GM19463 (cell line): ENCODE measurements around the gene HIBADH.
"Not testable (repeated sequence)": the region's sequence is repeated elsewhere in the genome, so short reads cannot be mapped to it uniquely, and the experiment has no call there.

ENCODE experiments used
- ATAC-seq: cut with Tn5 transposase; IDR thresholded peaks from one replicate; pipeline ENCODE4 v1.9.1; 2021; ENCODE audit warnings: mild to moderate bottlenecking, moderate library complexity; ENCODE audit not compliant: unreplicated experiment

Gene HIBADH

DNA sequence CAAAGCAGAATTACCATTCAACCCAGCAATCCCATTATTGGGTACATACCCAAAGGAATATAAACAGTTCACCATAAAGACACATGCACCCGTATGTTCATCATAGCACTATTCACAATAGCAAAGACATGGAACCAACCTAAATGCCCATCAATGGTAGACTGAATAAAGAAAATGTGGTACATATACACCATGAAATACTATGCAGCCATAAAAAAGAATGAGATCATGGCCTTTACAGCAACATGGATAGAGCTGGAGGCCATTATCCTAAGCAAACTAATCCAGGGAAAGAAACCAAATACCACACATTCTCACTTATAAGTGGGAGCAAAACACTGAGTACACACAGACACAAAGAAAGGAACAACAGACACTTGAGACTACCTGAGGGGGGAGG, 23.6 kb downstream of the HIBADH start:
- not testable (repeated sequence) for ATAC-seq

DNA sequence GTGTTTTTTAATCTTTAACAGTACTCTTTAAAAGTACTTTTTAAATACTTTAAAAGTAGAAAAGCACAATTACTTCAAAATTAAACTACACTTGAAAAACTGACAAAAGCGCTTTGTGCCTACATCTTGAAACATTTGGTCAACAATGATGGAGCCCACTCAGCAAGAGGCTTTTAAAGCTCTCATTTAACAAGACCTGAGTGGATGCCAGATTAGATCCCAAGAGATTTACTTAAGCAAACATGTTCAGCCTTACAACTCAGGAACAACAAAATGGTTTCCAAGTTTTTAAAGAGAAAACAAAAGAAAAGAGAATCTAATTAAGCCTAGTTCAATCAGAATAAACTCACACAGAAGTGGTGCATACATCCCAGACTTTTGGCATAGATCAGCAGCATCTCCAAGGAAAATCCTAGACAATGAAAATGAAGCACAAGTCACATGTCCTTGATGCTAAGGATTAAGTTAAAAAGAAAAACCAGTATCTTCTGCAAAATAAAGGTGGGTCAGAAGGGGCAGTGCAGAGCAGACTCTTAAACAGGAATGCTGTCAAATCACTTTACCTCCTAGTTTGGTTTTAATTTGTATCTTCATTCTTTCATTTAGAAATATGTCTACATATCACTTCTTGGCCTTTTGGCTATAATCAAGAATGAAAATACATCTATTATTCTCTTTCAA, 26.2 kb downstream of the HIBADH start:
- no peak for ATAC-seq

DNA sequence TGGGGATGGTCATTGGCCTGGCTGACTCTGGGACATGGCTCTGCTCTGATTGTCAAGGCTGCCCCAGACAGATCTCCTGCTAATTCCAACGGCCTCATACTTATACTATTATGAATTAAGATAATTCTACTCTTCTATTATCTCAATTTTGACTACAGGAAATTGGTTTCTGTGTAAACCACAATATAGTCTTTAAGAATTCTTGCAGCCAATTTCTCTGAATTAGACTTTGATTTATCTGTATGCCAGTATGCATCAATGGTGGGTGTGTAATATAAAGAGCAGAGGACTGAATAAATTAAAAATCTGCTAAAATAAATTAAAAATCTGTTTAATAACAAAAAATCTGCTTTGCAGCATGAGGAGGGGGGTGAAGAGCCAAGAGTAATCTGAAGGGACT, 27.0 kb downstream of the HIBADH start:
- no peak for ATAC-seq

DNA sequence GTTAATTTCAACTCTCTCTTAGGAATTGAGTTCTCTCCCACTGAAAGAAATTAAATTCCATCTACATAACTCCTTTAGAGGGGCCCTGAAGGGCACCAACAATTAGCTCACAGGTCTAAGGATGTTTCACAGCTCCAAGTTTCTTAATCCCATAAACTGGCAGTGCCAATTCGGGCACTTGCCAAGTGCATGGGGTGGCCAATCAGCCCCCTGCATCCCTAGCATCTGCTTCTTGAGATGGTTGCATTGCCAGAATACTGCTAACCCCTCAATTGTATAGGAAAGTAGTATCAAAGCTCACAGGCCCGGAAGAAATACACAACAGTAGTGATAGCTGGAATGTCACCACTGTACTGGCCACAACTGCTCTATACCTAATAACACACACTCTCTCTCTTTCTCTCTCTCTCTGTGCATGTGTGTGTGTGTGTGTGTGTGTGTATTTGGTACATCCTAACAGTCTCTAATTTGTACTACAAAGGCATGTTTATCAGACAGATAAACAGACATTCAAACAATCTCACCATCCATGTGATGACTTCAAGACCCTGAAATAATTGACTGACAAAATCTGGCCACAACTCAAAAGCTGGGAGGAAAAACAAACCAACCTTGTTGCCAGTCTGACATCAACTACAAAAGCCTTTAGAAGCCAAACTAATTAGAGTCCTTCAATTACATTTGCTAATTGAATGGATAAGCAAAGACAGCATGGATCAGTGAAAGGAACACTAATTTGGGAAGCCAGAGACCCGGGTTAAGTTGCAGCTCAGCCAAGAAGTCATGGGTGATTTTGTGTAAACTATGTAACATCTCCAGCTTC, 27.8 kb downstream of the HIBADH start:
- no peak for ATAC-seq

DNA sequence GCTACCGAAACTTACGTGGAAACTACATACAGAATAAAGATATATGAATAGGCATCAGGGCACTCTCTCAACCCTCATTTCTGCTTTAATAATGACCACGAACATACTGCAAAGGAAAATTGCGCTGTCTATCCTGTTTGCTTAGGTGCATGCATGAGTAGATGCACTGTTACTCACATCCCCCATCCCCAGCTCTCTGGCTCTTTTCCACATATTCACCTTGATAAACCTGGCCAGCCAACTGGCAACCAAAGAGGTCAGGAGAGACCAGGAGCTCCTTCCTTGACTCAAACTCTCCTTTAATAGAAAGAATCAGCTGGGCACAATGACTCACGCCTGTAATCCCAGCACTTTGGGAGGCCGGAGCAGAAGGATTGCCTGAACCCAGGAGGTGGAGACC, 29.6 kb downstream of the HIBADH start:
- no peak for ATAC-seq

DNA sequence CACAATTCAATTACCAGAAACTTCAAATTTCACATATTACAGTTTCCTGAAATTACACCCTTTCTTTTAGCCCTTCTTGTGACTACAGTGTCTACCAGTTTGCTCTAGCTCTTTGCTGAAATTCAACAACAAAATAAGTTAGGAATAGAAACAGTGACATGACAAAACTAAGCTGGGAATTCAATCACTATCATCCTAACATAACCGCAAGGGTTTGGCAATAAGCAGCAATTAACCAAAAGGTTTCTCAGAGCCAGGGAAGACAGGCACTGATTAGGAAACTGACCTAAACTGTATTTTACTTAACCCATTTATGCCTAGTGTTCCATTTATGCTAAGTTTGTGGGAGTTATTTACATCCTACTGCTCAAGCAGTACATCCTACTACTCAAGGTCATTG, 31.3 kb downstream of the HIBADH start:
- ATAC-seq: no peak

DNA sequence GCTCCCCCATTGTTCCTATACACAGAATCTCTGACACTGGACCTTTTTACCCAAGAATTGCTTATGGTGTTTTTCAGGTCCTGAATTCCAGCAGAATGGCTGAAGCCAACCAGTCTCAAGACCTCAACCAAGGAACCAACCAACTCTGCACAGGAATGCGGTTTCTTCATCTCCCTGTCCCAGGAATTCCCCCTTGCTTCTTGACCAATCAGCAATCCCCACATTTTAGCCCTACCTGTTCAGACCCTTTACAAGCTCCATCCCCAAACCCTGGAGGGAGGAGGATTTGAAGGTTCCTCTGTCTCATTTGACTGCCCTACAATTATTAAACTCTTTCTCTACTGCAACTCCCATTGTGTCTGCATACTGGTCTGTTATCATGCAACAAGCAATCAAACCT, 35.5 kb downstream of the HIBADH start:
- no peak for ATAC-seq

DNA sequence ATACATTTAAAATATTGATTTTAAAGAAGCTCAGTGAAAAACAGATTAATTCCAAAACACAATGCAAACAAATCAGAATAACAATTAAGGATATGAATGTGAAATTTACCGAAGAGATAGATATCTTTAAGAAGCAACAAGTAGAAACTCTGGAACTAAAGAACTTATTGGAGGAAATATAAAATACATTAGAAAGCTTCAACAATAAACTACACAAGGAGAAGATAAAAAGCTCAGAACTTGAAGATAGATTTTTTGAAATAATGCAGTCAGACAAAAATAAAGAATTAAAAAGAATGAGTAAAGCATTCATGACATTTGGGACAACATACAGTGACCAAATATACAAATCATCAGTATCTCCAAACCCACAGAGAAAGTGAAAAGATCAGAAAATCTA, 43.2 kb downstream of the HIBADH start:
- ATAC-seq: no peak

DNA sequence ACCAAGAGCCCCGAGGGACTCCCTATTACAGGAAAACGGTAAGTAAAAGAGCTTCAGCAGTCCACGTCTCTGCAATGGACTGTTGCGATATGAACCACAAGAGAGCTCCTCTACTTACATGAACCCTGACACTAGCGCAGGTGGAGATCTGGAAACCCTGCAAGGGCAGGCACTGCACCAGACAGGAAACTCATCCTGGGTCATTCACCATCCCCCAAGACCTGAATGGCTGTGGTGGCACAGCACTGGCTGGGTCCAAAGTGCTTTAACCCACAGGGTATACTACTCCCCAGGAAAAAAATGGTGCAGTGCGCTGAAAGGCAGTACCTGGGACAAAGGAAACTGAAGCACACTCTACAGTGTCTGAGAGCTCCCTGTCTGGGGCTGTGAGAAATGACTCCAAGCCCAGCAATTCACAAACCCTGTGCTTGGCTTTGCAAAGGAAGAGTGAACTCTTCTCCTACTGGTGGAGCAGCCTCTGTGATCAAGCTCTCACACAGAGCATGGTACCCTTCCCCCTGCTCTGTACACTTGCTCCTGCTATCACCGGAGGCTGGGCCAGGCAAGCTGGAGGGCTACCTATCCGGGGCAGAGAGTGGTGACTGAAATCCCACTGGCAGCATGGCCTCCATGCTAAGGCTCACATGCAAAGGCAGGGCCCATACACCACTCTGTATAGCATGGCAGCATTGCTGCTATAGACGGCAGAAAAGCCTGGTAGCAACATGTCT, 44.9 kb downstream of the HIBADH start:
- ATAC-seq: no peak

DNA sequence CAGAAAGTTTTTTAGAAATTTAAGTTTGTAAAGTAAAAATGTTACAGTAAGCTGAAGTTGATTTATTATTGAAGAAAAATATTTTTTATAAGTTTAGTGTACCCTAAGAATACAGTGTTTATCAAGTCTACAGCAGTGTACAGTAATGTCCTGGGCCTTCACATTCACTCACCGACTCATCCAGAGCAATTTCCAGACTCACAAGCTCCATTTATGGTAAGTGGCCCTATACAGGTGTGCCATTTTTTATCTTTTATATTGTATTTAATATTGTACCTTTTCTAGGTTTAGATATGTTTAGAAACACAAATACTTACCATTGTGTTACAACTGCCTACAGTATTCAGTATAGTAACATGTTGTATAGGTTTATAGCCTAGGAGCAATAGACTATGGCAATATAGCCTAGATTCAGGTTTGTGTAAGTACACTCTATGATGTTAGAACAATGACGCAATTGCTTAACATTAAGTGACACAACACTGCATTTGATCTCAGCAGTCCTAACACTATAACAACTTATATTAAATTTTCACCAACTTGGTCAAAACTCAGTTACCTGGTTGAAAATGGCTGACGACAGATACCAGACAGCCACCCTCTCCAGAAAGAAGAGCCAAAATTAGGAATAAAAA, 45.7 kb downstream of the HIBADH start:
- no peak for ATAC-seq

DNA sequence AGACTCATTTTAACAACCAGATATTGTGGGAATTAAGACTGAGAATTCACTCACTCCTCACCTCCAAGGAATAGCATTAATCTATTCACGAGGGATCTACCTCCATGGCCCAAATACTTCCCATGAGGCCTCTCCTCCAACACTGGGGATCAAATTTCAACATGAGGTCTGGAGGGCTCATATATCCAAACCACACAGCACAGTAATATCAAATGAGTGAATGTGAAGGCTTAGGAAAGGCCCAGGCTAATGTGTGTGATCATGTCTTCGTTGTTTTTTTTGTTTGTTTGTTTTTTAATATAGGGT, 46.5 kb downstream of the HIBADH start:
- no peak for ATAC-seq

DNA sequence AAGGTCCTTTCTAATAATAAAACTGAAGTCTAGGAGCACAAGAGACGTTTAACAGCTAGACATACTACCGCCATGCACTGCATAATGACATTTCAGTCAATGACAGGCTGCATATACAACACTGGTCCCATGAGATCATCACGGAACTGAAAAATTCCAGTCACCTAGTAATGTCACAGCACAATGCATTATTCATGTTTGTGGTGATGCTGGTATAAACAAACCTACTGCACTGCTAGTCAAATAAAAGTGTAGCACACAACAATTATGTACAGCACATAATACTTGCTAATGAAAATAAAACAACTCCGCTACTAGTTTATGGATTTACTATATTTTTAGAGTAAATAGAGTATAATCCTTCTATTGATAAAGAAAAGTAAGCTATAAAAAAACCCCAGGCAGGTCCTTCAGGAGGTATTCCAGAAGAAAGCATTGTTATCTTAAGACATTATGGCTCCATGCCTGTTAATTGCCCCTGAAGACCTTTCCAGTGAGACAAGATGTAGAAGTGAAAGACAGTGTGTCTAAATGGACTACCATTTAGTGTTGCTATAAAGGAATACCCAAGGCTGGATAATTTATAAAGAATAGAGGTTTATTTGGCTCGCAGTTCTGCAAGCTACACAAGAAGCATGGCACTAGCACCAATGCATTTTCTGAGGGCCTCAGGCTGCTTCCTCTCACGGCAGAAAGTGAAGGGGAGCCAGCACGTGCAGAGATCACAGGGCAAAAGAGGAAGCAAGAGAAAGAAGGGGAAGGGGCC, 47.1 kb downstream of the HIBADH start:
- no peak for ATAC-seq

DNA sequence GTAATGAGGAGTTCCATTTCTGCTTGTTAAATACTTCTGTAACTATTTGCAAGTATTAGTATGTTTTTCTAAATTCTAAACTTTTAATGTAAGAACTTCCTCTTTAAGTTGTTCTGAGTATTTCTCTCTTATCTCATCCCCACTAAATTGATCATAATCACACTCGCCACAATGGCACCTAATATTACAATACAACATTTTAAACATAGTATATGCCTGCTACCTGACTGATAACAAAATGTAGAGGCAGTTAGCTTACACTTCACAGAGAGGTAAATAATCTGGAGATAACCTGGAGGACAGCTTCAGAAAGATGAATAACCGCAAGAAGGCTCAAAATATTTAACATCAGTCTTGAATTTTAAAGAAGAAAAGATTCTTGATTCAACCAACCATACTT, 48.6 kb downstream of the HIBADH start:
- no peak for ATAC-seq

DNA sequence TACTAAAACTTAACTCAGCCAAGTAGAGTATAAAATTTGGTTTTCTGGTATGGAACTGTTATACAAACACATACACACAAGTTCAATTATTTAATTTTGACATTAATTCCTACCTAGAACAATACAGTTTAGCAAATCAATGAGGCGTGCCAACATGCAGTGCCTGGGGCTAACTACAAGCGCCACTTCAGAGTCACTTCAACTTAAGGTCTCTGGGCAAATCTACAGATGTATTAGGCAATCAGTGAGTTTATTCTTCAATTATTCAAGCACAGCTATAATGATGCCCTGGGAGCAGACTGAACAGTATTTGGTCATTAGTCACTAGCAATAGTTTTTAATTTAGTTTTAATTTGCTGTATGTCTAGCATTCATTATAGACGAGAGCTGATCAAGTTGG, 51.6 kb downstream of the HIBADH start:
- no peak for ATAC-seq

DNA sequence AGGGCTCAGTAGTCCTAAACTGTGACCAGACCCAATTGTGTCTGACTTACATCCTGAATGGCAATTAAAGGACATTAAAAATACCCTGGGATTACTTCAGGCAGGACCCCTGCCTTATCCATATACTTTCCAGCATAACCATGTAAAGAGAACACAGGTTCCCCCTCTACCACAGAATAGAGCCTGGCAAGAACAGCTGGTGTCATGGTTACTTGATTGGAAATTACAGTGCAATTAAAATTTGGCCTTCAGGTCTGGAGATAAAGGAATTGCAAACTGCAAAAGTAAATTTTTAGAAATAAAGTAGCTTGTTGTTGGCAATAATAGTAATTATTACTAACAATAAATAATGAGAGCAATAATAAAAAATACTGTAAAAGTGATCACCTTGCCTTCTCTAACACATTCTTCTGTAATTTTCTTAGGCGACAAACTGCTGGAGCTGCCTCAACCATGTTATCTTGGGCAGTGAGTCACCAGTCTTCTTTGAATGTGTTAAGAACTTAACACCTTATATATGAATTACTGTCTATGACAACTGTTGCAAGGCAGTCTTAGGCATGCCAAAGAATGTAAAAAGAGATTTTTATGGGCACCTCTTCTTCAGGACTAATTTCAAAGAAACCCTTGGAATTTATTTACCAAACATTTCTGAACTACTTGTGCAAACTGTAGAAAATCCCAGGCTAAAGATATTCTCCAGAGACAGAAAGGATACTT, 53.7 kb downstream of the HIBADH start:
- ATAC-seq: no peak

DNA sequence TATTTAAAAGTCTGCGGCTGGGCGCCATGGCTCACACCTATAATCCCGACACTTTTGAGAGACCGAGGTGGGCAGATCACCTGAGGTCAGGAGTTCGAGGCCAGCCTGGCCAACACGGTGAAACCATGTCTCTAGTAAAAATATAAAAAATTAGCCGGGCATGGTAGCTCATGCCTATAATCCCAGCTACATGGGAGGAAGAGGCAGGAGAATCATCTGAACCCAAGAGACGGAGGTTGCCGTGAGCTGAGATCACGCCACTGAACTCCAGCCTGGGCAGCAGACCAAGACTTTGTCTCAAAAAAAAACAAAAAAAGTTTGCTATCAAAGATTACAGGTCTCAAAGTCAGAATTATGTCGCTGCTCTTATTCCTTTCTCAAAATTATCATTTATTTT, 55.5 kb downstream of the HIBADH start:
- ATAC-seq: no peak

DNA sequence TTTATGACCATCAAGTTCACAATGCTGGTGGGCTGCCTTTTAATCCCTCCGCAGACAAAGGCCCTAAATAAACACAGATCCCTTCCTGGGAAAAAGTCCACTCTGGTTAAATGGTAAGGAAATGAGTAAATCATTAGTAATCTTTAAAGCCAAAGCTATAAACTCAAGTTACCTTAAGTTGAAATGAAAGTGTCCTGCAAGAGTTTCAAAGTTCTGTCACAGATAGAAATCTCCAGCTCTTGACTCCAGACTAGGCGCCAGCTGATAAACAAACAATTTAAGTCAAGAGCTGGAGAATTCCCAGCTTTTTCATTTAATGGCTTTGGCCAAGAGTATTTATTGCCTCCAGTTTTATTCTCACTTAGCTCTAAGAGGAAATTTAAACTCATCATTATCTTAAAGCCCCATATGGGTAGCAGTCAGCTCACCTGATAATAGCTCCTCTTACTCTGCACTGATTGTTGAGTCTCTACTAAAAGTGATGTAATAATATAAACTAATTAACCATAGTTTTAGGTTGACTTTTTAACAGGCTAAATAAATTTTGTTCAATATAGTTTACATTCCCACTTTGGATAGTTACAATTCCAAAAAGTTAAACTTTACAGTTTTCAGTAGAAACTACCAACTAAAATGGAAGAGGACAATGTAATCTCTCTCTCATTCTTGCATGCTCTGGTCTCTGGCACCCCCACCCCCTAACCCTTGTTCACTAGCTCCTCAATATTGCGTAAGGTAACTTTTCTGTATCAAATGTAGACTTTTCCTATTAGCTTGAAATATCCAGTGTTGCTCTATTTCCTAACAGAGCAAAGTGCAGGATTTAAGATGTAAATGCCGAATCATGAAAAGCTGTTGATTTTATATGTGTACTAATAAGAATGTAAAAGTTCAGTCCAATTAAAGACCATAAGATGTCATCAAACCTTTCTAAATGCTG, 56.1 kb downstream of the HIBADH start:
- ATAC-seq: no peak

DNA sequence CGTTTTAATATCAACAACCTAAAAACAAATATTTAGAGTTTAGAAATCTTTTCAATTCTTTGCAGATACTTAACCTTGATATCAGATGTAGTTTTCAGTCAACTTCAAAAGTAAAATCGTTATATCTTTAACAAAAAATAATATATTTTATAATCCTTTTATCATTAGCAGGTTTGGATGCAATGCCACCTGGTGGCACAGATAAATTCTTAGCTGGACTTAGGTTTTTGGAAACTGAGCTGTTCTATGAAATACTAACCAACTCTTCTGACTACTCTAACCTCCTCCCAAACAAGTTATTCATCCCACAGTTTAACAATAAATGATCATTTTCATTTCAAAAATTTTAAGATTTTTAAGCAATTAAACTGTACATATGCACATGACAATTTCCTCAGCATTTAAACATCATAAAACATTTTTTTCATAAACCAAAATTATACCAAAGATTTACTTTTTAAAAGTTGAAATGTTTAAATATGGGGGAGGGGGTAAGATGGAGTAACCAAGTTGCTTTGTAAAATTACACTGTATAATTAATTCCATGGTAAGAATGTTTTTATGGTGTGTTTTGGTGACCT, 56.9 kb downstream of the HIBADH start:
- no peak for ATAC-seq

DNA sequence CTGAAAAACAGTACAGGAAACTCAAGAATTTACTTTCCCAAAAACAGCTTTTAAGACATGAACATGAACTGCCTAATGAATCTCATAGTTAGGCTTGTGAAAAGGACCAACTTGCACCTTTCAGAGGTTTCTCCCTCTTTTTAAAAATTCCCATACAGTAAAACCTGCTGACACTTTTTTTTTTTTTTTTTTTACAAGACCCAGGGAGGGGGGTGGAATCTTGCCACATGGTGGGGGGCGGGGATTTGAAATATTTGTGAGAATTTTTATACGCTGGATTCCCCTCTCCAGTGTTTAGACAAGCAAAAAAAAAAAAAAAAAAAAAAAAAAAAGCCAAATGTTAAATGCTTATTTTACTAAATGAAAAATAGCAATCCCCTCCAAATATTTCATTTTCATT, 57.4 kb downstream of the HIBADH start:
- ATAC-seq: no peak
